G401 (cell line): Measurements from ENCODE around the gene KLHL24. TPM values are rescaled to one million over a fixed set of nuclear protein-coding genes. Genes with fewer than 3 reads are reported as not detected.
"Not testable (repeated sequence)": the region's sequence is repeated elsewhere in the genome, so short reads cannot be mapped to it uniquely, and the experiment has no call there.

Experiments
- DNase-seq: peaks from one replicate; pipeline ENCODE4 v3.0.0-alpha.2; 2015; ENCODE audit warnings: low spot score
- in situ Hi-C: cut with HindIII; loops from 2 replicates; pipeline ENCODE4 v1.10.0; 2016; ENCODE audit warnings: low sequenced_read_pairs, mixed read lengths
- total RNA-seq: library from RNA; depleted of rRNA; stranded (reverse); fragments of >200 nt; shearing (Covaris generic); gene quantifications from 2 replicates; pipeline ENCODE4 v1.2.3, GENCODE V29; 2014

KLHL24 gene
- total RNA-seq, 1 experiment from 2014 or later = 26.8 TPM

- DNase-seq, in situ Hi-C loops: not testable (repeated sequence)
Observed at GRCh38 chr3:183689621-183690020, 54.2 kb downstream of the KLHL24 start.

- DNase-seq = no peak
- in situ Hi-C loops = no loop called here
Observed at GRCh38 chr3:183690402-183690995, 55.1 kb downstream of the KLHL24 start.

- in situ Hi-C loops = no loop called here
Observed at GRCh38 chr3:183692436-183692835, 57.0 kb downstream of the KLHL24 start.

GRCh38 chr3:183695569-183696364 is 60.3 kb downstream of the KLHL24 start:
- DNase-seq = no peak
- in situ Hi-C loops = no loop called here

More at GRCh38 chr3:183692436-183692835, 57.0 kb downstream of the KLHL24 start:
- DNase-seq = no peak

- no peak for DNase-seq
- in situ Hi-C loops = no loop called here
Observed at GRCh38 chr3:183697123-183697609, 61.7 kb downstream of the KLHL24 start.

GRCh38 chr3:183697610-183698317 is 62.3 kb downstream of the KLHL24 start, which contains the start of gene YEATS2:
Gene YEATS2, plus strand, starts transcription at chr3:183697797. Its CDS starts 17,366 bp downstream, at chr3:183715163.
- DNase-seq = peak; percentile 54
- in situ Hi-C loops = no loop called here

- in situ Hi-C loops = no loop called here
- DNase-seq = peak; percentile 67
Observed at GRCh38 chr3:183698318-183698751, 62.9 kb downstream of the KLHL24 start.

- DNase-seq = peak; percentile 74
- in situ Hi-C loops = no loop called here
Observed at GRCh38 chr3:183698756-183699155, 63.3 kb downstream of the KLHL24 start.

- DNase-seq = peak; percentile 63
- in situ Hi-C loops = no loop called here
Observed at GRCh38 chr3:183699238-183699947, 64.0 kb downstream of the KLHL24 start.

- in situ Hi-C loops = no loop called here
Observed at GRCh38 chr3:183701744-183702143, 66.3 kb downstream of the KLHL24 start.

GRCh38 chr3:183703892-183704291 is 68.5 kb downstream of the KLHL24 start:
- DNase-seq, in situ Hi-C loops: not testable (repeated sequence)

More at GRCh38 chr3:183701744-183702143, 66.3 kb downstream of the KLHL24 start:
- DNase-seq = no peak

GRCh38 chr3:183710231-183710630 is 74.8 kb downstream of the KLHL24 start:
- no peak for DNase-seq
- in situ Hi-C loops = no loop called here

- no peak for DNase-seq
- in situ Hi-C loops = no loop called here
Observed at GRCh38 chr3:183711516-183711915, 76.1 kb downstream of the KLHL24 start.

- DNase-seq = no peak
- in situ Hi-C loops = no loop called here
Observed at GRCh38 chr3:183714622-183715021, 79.2 kb downstream of the KLHL24 start.

GRCh38 chr3:183718012-183718411 is 82.6 kb downstream of the KLHL24 start:
- DNase-seq = no peak
- in situ Hi-C loops = no loop called here

- in situ Hi-C loops = no loop called here
- no peak for DNase-seq
Observed at GRCh38 chr3:183725387-183725786, 90.0 kb downstream of the KLHL24 start.

GRCh38 chr3:183728204-183728603 is 92.8 kb downstream of the KLHL24 start:
- no peak for DNase-seq
- in situ Hi-C loops = no loop called here

- DNase-seq = no peak
- in situ Hi-C loops = no loop called here
Observed at GRCh38 chr3:183730361-183730760, 94.9 kb downstream of the KLHL24 start.

- DNase-seq = no peak
- in situ Hi-C loops = no loop called here
Observed at GRCh38 chr3:183731611-183732010, 96.2 kb downstream of the KLHL24 start.
